Bronchial epithelial cell (primary cell): ENCODE data around the gene SLC12A3. TPM values are rescaled to one million over a fixed set of nuclear protein-coding genes. Genes with fewer than 3 reads are reported as not detected.

ENCODE experiments used
- DNase-seq: peaks from one replicate; pipeline ENCODE4 v3.0.0-alpha.2; 2010; ENCODE audit warnings: low read depth
- FAIRE-seq: peaks from 2 replicates; lab custom pipeline; 2011; peaks lifted over from hg19 to GRCh38; lab: Jason Lieb, UNC
- H3K27me3 ChIP-seq: 2 replicates; pipeline ENCODE4 v1.5.1; 2011; ENCODE audit warnings: low read length; ENCODE audit not compliant: control insufficient read depth, insufficient read depth
- H3K36me3 ChIP-seq: 2 replicates; pipeline ENCODE4 v1.5.1; 2011; ENCODE audit warnings: low read length; ENCODE audit not compliant: control insufficient read depth, insufficient read depth
- H3K4me3 ChIP-seq: 2 replicates; pipeline ENCODE4 v1.5.1; 2011; ENCODE audit warnings: mild to moderate bottlenecking, low read depth, low read length, control low read depth
- total RNA-seq: library from RNA; depleted of rRNA; stranded (reverse); fragments of >200 nt; gene quantifications from 2 replicates; pipeline ENCODE4 v1.2.1, GENCODE V29; 2014
- TF ChIP-seq, protein P1 (sequence below): IDR thresholded peaks from 2 replicates; pipeline ENCODE4 v1.5.1; 2011; ENCODE audit warnings: mild to moderate bottlenecking, moderate library complexity, low read length, control low read depth, inconsistent platforms; ENCODE audit not compliant: insufficient read depth, severe bottlenecking

SLC12A3 gene
- total RNA-seq, 1 donor from 2014 or later = not detected

DNA sequence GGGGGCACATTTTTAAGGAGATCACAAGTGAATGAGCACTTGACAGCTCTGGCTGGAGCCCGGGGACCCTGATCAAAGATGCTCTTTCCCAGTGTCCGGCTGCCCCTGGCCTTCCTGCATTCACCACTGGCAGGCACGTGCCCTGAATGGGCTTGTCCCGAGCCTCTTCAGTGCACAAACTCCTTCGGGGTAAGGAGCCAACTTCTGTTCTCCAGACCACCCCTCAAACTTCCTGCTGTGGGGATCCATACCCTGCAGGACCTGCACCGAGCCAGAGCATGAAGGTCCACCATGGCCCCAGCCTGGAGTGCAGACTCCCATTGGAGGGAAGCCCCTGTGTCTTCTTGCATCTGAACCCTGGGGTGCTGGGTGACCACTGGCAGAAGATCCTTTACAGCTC, 9.8 kb upstream of the SLC12A3 start:
- TF ChIP-seq, protein P1, sequence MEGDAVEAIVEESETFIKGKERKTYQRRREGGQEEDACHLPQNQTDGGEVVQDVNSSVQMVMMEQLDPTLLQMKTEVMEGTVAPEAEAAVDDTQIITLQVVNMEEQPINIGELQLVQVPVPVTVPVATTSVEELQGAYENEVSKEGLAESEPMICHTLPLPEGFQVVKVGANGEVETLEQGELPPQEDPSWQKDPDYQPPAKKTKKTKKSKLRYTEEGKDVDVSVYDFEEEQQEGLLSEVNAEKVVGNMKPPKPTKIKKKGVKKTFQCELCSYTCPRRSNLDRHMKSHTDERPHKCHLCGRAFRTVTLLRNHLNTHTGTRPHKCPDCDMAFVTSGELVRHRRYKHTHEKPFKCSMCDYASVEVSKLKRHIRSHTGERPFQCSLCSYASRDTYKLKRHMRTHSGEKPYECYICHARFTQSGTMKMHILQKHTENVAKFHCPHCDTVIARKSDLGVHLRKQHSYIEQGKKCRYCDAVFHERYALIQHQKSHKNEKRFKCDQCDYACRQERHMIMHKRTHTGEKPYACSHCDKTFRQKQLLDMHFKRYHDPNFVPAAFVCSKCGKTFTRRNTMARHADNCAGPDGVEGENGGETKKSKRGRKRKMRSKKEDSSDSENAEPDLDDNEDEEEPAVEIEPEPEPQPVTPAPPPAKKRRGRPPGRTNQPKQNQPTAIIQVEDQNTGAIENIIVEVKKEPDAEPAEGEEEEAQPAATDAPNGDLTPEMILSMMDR = no peak
- H3K36me3 ChIP-seq = no peaks in the 10 kb centered on the region
- no peak for FAIRE-seq

DNA sequence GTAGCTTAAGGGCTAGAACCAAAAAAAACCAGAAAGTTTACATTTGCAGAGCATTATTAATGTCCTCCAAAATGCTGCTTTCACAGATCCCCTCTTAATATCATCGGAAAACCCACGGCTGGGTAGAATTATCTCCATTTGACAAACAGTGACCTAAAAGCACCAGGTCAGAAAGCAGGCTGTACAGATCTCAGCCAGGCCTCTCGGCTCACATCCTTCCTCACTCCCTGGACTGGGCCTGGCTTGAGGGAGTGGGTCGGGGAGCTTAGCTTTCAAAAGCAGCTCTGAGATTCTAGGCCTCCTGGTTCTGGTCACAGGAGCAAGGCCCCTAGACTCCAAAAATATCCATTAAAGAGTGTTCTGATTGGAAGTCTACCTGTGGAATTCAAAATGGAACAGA, 9.1 kb upstream of the SLC12A3 start:
- no peak for DNase-seq
- TF ChIP-seq, protein P1 = no peak
- H3K36me3 ChIP-seq = no peaks in the 10 kb centered on the region

More for the DNA sequence above, 9.8 kb upstream of the SLC12A3 start:
- H3K27me3 ChIP-seq = no peaks in the 10 kb centered on the region
- H3K4me3 ChIP-seq = no peak overlapping the region
- DNase-seq = no peak

DNA sequence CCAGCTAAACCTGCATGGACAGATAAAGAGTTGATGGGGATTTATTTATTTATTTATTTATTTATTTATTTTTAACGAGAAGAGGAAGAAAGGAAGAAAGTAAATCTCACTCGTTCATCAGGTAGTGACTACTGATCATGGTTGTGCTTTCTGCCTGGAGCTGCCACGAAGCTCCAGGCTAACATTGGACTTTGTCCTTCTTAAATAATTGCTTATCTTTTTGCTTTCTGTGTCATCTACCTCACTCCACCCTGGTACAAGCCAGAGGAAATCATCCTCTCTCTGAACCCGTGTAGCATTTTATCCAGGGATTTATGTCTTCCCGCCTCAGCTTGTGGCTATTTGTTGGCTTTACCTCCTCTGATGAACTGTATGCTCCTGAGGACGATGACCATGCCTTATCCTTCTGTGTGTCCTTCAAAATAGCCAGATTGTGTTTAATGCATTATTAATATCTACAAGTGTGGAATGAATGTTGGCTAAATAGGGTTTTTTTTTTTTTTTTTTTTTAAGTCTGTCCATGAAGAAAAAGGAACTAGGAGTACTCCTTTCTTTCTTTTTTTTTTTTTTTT, 8.0 kb upstream of the SLC12A3 start:
- Histone ChIP-seq H3K4me3 (no peak overlapping the region), H3K27me3 (no peaks in the 10 kb centered on the region), H3K36me3 (no peaks in the 10 kb centered on the region)
- FAIRE-seq (no peak), DNase-seq (no peak)
- TF ChIP-seq, protein P1 = no peak

More for the DNA sequence above, 9.1 kb upstream of the SLC12A3 start:
- no peaks in the 10 kb centered on the region for H3K27me3 ChIP-seq
- FAIRE-seq = no peak
- H3K4me3 ChIP-seq = no peak overlapping the region

DNA sequence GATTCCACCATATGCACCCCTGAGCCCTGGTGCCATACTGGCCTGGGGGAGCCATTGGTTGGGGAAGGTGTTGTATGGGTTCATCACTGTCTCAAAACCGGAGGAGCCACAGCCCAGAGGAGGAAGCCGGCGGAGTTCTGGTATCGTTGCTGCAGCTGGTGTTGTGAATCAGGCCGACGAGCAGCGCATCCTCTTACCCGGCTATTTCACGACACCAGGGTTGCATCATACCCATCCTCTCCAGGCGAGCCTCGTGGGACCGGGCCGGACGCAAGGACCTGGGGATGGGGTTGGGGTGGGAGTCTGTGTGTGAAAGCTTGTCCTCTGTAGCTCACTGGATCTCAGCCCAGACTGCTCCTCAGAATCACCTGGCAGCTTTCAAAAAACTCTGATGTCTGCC, 6.6 kb upstream of the SLC12A3 start:
- no peak for FAIRE-seq
- no peaks in the 10 kb centered on the region for H3K36me3 ChIP-seq
- TF ChIP-seq, protein P1 = no peak
- no peaks in the 10 kb centered on the region for H3K27me3 ChIP-seq
- no peak overlapping the region for H3K4me3 ChIP-seq
- DNase-seq = no peak

DNA sequence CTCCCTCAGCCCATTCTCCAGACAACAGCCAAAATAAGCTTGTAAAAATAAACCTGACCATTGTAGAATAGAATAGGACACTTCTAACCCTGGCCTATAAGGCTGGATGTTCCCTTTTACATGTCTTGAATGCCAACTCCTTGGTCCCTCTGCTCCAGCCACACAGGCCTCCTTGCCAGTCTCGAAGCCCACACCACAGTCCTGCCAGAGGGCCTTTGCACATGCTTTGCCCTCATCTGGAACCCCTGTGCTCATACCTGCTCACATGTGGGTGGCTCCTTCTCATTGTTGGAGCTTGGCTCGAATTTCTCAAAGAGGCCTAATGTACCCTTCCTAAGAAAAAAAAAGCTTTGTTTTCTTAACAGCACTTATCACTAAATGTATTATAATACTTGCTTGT, 5.4 kb upstream of the SLC12A3 start:
- TF ChIP-seq, protein P1 = no peak
- FAIRE-seq (no peak), DNase-seq (no peak)
- Histone ChIP-seq H3K36me3 (no peaks in the 10 kb centered on the region), H3K4me3 (no peak overlapping the region), H3K27me3 (no peaks in the 10 kb centered on the region)

DNA sequence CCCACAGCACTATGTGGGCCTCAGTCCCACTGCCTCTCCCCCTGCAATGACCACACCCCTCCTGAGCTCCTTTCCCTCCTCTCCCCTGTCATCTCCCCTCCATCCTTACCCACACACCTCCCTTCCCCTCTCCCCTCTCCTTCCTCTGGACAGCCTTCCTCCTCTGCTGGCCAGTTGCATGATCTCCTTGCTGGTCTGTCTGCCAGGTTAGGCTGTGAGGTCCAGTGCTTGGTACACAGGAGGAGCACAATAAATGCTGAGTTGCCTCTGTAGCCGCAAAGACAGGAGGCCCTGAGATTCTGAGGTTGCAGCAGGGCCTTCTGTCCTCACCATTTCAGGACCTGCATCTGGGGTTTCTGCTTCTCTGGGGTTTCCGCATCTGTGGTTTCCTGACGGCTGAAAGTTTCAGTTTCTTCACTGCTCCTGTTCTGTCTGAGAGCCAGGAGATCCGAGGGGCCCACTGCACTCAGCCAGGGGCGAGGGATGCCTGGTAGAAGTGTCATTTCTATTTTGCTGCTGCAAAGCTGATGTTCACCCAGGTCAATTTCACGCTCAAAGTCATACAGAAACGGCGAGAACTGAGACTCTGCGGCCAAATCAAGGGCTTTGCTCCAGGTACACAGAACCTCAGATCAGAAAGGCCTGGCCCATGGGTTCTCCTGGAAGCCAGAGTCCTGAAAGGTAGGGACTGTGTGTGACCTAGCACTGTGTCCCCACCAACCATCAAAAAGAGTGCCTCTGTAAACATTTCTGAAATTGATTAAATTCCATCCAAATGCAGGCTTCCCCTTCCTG, 4.6 kb upstream of the SLC12A3 start:
- no peak for FAIRE-seq

More for the DNA sequence above, 4.6 kb upstream of the SLC12A3 start:
- DNase-seq = no peak
- TF ChIP-seq, protein P1 = no peak
- no peaks in the 10 kb centered on the region for H3K27me3 ChIP-seq
- no peak overlapping the region for H3K4me3 ChIP-seq
- no peaks in the 10 kb centered on the region for H3K36me3 ChIP-seq
